Measurements from ENCODE around the gene OGG1. TPM values are rescaled to one million over a fixed set of nuclear protein-coding genes. Genes with fewer than 3 reads are reported as not detected.

OGG1 gene
- total RNA-seq, 2 donors from 2014 or later, result 18.4 to 22.6 TPM

- no peak for DNase-seq
- peaks cover 2% of the 10 kb centered on the region for H3K36me3 Mint-ChIP-seq (ENCODE audit: low read depth)
Measured at GRCh38 chr3:9732740-9733115, 17.0 kb upstream of the OGG1 start.

GRCh38 chr3:9736831-9737230, 12.9 kb upstream of the OGG1 start:
- no peak for ATAC-seq
- peaks cover 11% of the 10 kb centered on the region for H3K36me3 Mint-ChIP-seq (ENCODE audit: low read depth)
- H3K27me3 Mint-ChIP-seq, result no peaks in the 10 kb centered on the region
- no peak overlapping the region for H3K4me3 Mint-ChIP-seq
- DNase-seq, result no peak
- H3K4me1 Mint-ChIP-seq, result peaks cover 30% of the 10 kb centered on the region
- H3K27ac Mint-ChIP-seq, result no peak overlapping the region
- no peaks in the 10 kb centered on the region for H3K9me3 ChIP-seq (ENCODE audit: control insufficient read depth, low read length, poor library complexity, severe bottlenecking)

More at GRCh38 chr3:9732740-9733115, 17.0 kb upstream of the OGG1 start:
- peak overlapping the region; percentile 87 for H3K27ac Mint-ChIP-seq
- peak overlapping the region; percentile 97 for H3K4me3 Mint-ChIP-seq
- ATAC-seq, result no peak
- H3K4me1 Mint-ChIP-seq, result peaks cover 37% of the 10 kb centered on the region
- H3K9me3 ChIP-seq (ENCODE audit: control insufficient read depth, low read length, poor library complexity, severe bottlenecking), result no peaks in the 10 kb centered on the region
- no peaks in the 10 kb centered on the region for H3K27me3 Mint-ChIP-seq

- DNase-seq, result no peak
- Mint-ChIP-seq H3K27ac (peak overlapping the region; percentile 45), H3K27me3 (no peaks in the 10 kb centered on the region), H3K4me1 (peaks cover 16% of the 10 kb centered on the region), H3K36me3 (ENCODE audit: low read depth) (peaks cover 11% of the 10 kb centered on the region), H3K4me3 (no peak overlapping the region)
- ATAC-seq, result no peak
- H3K9me3 ChIP-seq (ENCODE audit: control insufficient read depth, low read length, poor library complexity, severe bottlenecking), result no peaks in the 10 kb centered on the region
Measured at GRCh38 chr3:9739181-9739580, 10.6 kb upstream of the OGG1 start.

GRCh38 chr3:9742560-9742959, 7.2 kb upstream of the OGG1 start:
- peaks cover 14% of the 10 kb centered on the region for H3K36me3 Mint-ChIP-seq (ENCODE audit: low read depth)
- no peak for ATAC-seq
- no peak for DNase-seq
- H3K27ac Mint-ChIP-seq, result peak overlapping the region; percentile 8
- H3K27me3 Mint-ChIP-seq, result no peaks in the 10 kb centered on the region
- H3K4me3 Mint-ChIP-seq, result no peak overlapping the region
- no peaks in the 10 kb centered on the region for H3K9me3 ChIP-seq (ENCODE audit: control insufficient read depth, low read length, poor library complexity, severe bottlenecking)
- H3K4me1 Mint-ChIP-seq, result peaks cover 4% of the 10 kb centered on the region

- Mint-ChIP-seq H3K27ac (no peak overlapping the region), H3K4me3 (no peak overlapping the region), H3K36me3 (ENCODE audit: low read depth) (peaks cover 13% of the 10 kb centered on the region), H3K27me3 (no peaks in the 10 kb centered on the region), H3K4me1 (peaks cover 4% of the 10 kb centered on the region)
- DNase-seq (no peak), ATAC-seq (no peak)
- no peaks in the 10 kb centered on the region for H3K9me3 ChIP-seq (ENCODE audit: control insufficient read depth, low read length, poor library complexity, severe bottlenecking)
Measured at GRCh38 chr3:9743548-9743947, 6.2 kb upstream of the OGG1 start.

GRCh38 chr3:9744162-9744561, 5.6 kb upstream of the OGG1 start:
- H3K27me3 Mint-ChIP-seq, result no peaks in the 10 kb centered on the region
- no peak for DNase-seq
- ATAC-seq, result no peak
- H3K9me3 ChIP-seq (ENCODE audit: control insufficient read depth, low read length, poor library complexity, severe bottlenecking), result no peaks in the 10 kb centered on the region
- H3K36me3 Mint-ChIP-seq (ENCODE audit: low read depth), result peaks cover 9% of the 10 kb centered on the region
- no peak overlapping the region for H3K4me3 Mint-ChIP-seq
- H3K4me1 Mint-ChIP-seq, result peaks cover 5% of the 10 kb centered on the region
- peak overlapping the region; percentile 19 for H3K27ac Mint-ChIP-seq

GRCh38 chr3:9745521-9745920, 4.2 kb upstream of the OGG1 start:
- no peak overlapping the region for H3K27ac Mint-ChIP-seq
- peaks cover 6% of the 10 kb centered on the region for H3K36me3 Mint-ChIP-seq (ENCODE audit: low read depth)
- no peaks in the 10 kb centered on the region for H3K9me3 ChIP-seq (ENCODE audit: control insufficient read depth, low read length, poor library complexity, severe bottlenecking)
- H3K4me1 Mint-ChIP-seq, result peaks cover 14% of the 10 kb centered on the region
- no peaks in the 10 kb centered on the region for H3K27me3 Mint-ChIP-seq
- DNase-seq (no peak), ATAC-seq (no peak)
- no peak overlapping the region for H3K4me3 Mint-ChIP-seq

- Mint-ChIP-seq H3K27me3 (no peaks in the 10 kb centered on the region), H3K4me3 (no peak overlapping the region), H3K27ac (no peak overlapping the region), H3K4me1 (peaks cover 17% of the 10 kb centered on the region), H3K36me3 (ENCODE audit: low read depth) (peaks cover 6% of the 10 kb centered on the region)
- DNase-seq (no peak), ATAC-seq (no peak)
- no peaks in the 10 kb centered on the region for H3K9me3 ChIP-seq (ENCODE audit: control insufficient read depth, low read length, poor library complexity, severe bottlenecking)
Measured at GRCh38 chr3:9746330-9746729, 3.4 kb upstream of the OGG1 start.

GRCh38 chr3:9747267-9747666, 2.5 kb upstream of the OGG1 start:
- no peak overlapping the region for H3K4me3 Mint-ChIP-seq
- no peaks in the 10 kb centered on the region for H3K27me3 Mint-ChIP-seq
- H3K9me3 ChIP-seq (ENCODE audit: control insufficient read depth, low read length, poor library complexity, severe bottlenecking), result no peaks in the 10 kb centered on the region
- no peak for ATAC-seq
- H3K36me3 Mint-ChIP-seq (ENCODE audit: low read depth), result peaks cover 10% of the 10 kb centered on the region
- no peak overlapping the region for H3K27ac Mint-ChIP-seq
- no peak for DNase-seq
- peaks cover 23% of the 10 kb centered on the region for H3K4me1 Mint-ChIP-seq

- H3K9me3 ChIP-seq (ENCODE audit: control insufficient read depth, low read length, poor library complexity, severe bottlenecking), result no peaks in the 10 kb centered on the region
- peak overlapping the region; percentile 5 for H3K4me3 Mint-ChIP-seq
- H3K36me3 Mint-ChIP-seq (ENCODE audit: low read depth), result peaks cover 10% of the 10 kb centered on the region
- H3K27me3 Mint-ChIP-seq, result no peaks in the 10 kb centered on the region
- DNase-seq (no peak), ATAC-seq (no peak)
- H3K27ac Mint-ChIP-seq, result no peak overlapping the region
- peaks cover 23% of the 10 kb centered on the region for H3K4me1 Mint-ChIP-seq
Measured at GRCh38 chr3:9748031-9748430, 1.7 kb upstream of the OGG1 start.

GRCh38 chr3:9749296-9749644, 482 bp upstream of the OGG1 start:
- Mint-ChIP-seq H3K4me3 (peak overlapping the region; percentile 98), H3K27ac (peak overlapping the region; percentile 94), H3K36me3 (ENCODE audit: low read depth) (peaks cover 10% of the 10 kb centered on the region), H3K4me1 (peaks cover 29% of the 10 kb centered on the region), H3K27me3 (no peaks in the 10 kb centered on the region)
- DNase-seq (no peak), ATAC-seq (no peak)
- no peaks in the 10 kb centered on the region for H3K9me3 ChIP-seq (ENCODE audit: control insufficient read depth, low read length, poor library complexity, severe bottlenecking)

- peak overlapping the region; percentile 94 for H3K27ac Mint-ChIP-seq
- peak overlapping the region; percentile 98 for H3K4me3 Mint-ChIP-seq
- DNase-seq (no peak), ATAC-seq (no peak)
- H3K4me1 Mint-ChIP-seq, result peaks cover 35% of the 10 kb centered on the region
- H3K9me3 ChIP-seq (ENCODE audit: control insufficient read depth, low read length, poor library complexity, severe bottlenecking), result no peaks in the 10 kb centered on the region
- peaks cover 11% of the 10 kb centered on the region for H3K36me3 Mint-ChIP-seq (ENCODE audit: low read depth)
- no peaks in the 10 kb centered on the region for H3K27me3 Mint-ChIP-seq
Measured at GRCh38 chr3:9750556-9751411, 1.0 kb downstream of the OGG1 start.

- H3K27me3 Mint-ChIP-seq, result no peaks in the 10 kb centered on the region
- peaks cover 13% of the 10 kb centered on the region for H3K36me3 Mint-ChIP-seq (ENCODE audit: low read depth)
- no peak for DNase-seq
- peaks cover 35% of the 10 kb centered on the region for H3K4me1 Mint-ChIP-seq
- peak overlapping the region; percentile 87 for H3K4me3 Mint-ChIP-seq
- H3K9me3 ChIP-seq (ENCODE audit: control insufficient read depth, low read length, poor library complexity, severe bottlenecking), result no peaks in the 10 kb centered on the region
- no peak for ATAC-seq
- H3K27ac Mint-ChIP-seq, result peak overlapping the region; percentile 83
Measured at GRCh38 chr3:9754678-9755077, 4.9 kb downstream of the OGG1 start.

GRCh38 chr3:9757427-9757826, 7.7 kb downstream of the OGG1 start:
- no peak for DNase-seq
- peaks cover 10% of the 10 kb centered on the region for H3K36me3 Mint-ChIP-seq (ENCODE audit: low read depth)
- no peaks in the 10 kb centered on the region for H3K9me3 ChIP-seq (ENCODE audit: control insufficient read depth, low read length, poor library complexity, severe bottlenecking)
- ATAC-seq, result no peak
- H3K27ac Mint-ChIP-seq, result no peak overlapping the region
- H3K4me1 Mint-ChIP-seq, result peaks cover 23% of the 10 kb centered on the region
- no peaks in the 10 kb centered on the region for H3K27me3 Mint-ChIP-seq
- no peak overlapping the region for H3K4me3 Mint-ChIP-seq

All from T-helper 17 cell (primary cell).